NCI-H1048 (cell line): ENCODE data around the gene CD99L2.
"Not testable (repeated sequence)": the region's sequence is repeated elsewhere in the genome, so short reads cannot be mapped to it uniquely, and the experiment has no call there.

Source experiments
- DNase-seq: peaks from one replicate; lab custom pipeline; 2025; lab: John Stamatoyannopoulos, UW

CD99L2 gene

GRCh38 chrX:150896632-150897031, 1.8 kb downstream of the CD99L2 start:
- no peak for DNase-seq

DNA sequence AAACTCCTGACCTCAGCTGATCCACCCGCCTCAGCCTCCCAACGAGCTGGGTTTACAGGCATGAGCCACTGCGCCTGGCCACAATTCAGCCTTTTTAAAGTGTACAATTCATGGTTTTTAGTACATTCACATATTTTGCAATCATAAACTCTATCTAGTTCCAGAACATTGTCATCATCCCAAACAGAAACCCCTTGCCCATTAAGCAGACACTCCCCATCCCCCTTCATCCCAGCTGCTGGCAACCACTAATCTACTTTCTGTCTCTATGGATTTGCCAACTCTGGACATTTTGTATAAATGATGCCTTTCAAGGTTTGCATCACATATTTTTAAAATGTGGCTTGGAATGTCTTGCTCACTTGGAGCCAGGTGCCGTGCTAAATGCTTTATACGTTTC, 4.5 kb downstream of the CD99L2 start:
- no peak for DNase-seq

GRCh38 chrX:150889131-150889530, 9.3 kb downstream of the CD99L2 start:
- DNase-seq = no peak

- no peak for DNase-seq
Observed at GRCh38 chrX:150887906-150888465, 10.5 kb downstream of the CD99L2 start.

- DNase-seq = not testable (repeated sequence)
Observed at GRCh38 chrX:150887268-150887667, 11.2 kb downstream of the CD99L2 start.

- DNase-seq = no peak
Observed at GRCh38 chrX:150886381-150886780, 12.1 kb downstream of the CD99L2 start.

- no peak for DNase-seq
Observed at GRCh38 chrX:150880808-150881165, 17.7 kb downstream of the CD99L2 start.

DNA sequence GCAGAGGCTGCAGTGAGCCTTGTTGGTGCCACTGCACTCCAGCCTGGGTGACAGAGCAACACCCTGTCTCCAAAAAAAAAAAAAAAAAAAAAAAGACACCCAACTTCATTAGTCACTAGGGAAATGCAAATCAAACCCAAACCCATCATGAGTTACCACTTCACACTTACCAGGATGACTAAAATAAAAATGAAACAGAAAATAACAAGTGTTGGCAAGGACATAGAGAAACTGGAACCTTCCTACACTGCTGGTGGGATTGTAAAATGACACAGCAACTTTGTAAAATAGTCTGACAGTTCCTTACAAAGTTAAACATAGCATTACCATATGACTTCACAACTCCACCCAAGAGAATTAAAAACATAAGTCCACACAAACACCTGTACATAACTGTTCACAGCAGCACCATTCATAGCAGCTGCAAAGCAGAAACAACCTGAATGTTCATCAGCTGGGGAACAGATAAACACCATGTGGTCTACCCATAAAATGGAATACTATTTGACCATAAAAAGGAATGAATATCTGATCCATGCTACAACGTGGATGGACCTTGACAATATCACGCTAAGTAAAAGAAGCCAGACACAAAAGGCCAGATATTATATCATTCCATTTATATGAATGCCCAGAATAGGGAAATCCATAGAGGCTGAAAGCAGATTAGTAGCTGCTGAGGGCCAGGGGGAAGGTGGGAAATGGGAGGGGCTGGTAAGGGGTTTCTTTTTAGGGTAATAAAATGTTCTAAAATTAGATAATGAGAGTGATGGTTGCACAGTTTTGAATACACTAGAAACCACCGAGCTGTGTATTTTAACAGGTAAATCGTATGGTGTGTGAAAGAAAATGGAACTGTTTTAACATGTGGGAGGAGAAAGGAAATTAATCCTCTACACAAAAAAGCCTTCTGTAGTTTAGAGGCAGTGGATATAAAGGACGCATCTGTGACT, 18.3 kb downstream of the CD99L2 start:
- no peak for DNase-seq

- DNase-seq = not testable (repeated sequence)
Observed at GRCh38 chrX:150875621-150876020, 22.8 kb downstream of the CD99L2 start.

DNA sequence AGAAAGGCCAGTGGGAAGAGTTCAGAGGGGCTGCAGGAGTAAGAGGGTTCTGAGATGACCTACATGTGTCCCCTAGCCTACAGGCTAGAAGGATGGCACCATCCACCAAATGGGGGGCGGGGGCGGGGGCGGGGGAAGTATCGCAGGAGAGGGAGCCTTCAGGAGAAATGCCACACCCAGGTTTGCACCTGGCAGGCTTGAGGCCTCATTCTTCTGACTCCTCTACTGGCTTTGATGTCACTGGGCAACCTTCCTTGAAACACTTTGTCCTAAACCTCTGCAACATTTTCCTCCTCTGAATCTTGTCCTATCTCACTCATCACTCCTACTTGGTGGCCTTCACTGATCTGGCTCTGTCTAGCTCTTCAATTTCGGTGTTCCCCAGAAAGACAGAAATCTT, 24.0 kb downstream of the CD99L2 start:
- no peak for DNase-seq

DNA sequence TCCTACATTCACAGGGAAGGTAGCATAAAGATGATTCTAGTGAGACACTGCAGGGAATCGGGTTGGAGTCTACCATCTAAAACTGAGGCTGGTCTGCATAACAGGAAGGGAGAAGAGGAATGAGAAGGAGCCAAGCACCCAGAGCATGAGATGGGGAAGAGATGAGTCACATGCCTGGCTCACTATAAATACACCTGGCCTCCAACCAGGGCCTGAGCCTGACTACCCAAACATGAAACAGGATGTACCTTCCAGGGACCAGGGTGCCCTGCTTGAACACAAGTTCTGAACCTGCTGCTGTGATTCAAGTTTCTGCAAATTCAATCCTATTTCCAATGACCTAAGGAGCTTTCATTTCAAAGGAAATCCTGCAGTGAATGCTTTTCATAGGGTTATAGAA, 24.9 kb downstream of the CD99L2 start:
- no peak for DNase-seq

DNA sequence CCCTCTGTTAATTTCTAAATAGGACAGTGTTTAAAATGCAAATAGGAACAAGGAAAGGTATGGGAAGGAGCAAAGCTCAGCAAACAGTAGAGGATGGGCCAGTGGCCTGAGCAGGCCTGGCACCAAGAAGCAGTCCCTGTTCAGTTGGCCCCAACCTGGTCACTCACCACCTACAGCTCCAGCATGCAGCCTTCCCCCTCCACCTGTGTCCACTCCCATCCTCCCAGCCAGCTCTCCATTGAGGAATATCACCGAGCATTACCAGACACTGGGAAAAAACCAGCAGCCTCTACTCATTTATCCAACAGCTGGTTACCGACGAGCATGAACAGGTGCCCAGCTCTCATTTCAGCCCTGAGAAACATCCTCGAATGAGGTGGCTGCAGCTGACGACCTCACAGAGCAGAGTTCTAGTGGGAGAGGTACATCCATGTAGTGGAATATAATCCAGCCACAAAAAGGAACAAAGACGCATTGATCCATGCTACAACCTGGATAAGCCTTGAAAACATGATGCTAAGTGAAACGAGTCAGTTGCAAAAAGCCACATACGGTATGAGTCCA, 25.6 kb downstream of the CD99L2 start:
- DNase-seq = no peak

- no peak for DNase-seq
Observed at GRCh38 chrX:150871341-150871811, 27.1 kb downstream of the CD99L2 start.

DNA sequence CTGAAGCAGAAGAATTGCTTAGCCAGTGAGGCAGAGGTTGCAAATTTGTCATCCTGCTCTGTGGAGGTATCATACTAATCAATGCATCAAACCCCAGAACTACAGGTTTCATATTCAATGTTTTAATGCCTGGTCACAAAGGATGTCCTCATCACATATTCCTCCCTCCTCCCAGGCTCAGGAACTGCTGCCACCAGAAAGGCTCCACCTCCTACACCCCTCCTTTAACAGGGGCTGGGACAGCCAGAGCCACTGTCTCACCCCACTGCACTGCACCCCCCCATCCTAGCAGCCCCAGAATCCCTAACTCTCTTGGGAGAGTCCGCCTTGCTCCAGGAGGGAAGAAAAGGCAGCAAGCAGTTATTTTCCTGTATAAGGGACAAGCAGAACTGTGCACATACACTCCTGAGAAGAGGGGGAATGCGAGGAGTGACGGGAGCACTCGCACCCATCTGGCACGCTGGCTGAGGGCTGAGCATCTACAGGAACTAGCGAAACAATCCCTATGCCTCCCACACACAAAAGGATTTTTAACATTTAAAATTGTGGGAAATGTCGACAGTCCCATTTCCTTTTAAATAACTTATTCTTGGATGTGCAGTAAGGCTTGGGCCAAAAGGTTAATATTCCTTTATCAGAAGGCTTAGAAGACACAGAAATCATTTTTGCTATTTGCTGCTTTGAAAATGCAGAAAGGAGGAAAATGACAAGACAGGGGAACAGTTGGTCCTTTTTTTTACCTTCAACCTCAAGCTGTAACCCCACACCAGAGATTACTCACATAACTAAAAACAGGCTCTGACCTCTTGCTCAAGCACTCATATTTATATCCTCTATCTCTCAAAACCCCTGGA, 27.8 kb downstream of the CD99L2 start:
- no peak for DNase-seq

DNA sequence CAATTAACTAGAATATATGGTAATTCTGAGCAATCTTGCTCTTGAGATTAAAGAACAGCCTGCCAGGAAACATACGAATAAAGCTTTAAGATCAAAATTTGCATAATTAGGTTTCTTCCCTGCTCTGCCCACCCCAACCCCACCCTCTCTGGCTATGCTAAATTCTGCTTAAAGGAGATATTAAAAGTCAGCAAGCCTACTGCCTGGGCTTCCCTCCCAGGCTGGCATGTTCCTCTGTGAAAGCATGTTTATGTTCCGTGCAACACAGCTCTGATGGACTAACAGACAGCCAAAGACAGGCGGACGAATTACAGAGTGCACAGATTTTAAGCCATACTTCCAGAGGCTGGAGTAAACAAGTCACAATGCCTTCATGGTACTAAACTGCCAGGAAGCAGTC, 28.4 kb downstream of the CD99L2 start:
- no peak for DNase-seq

- DNase-seq = no peak
Observed at GRCh38 chrX:150869450-150869849, 29.0 kb downstream of the CD99L2 start.

DNA sequence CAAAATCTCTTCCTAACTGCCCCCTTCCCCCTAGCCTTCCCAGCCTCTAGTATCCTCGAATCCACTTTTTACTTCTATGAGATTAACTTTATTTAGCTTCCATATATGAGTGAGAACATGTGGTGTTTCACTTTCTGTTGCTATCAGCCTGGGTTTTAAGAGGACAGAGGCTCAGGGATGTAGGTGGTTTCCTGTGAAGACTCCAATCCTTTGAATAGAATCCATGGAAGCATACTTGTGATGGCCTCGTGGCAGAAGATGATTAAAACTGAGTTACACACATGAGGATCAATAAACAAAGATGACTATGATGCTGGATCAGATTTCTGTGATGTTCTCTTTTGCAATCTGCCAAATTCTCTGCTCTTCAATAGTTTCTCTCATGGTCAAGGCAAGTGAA, 29.8 kb downstream of the CD99L2 start:
- no peak for DNase-seq

GRCh38 chrX:150864127-150864526, 34.3 kb downstream of the CD99L2 start:
- DNase-seq = no peak

- no peak for DNase-seq
Observed at GRCh38 chrX:150863191-150863590, 35.3 kb downstream of the CD99L2 start.

DNA sequence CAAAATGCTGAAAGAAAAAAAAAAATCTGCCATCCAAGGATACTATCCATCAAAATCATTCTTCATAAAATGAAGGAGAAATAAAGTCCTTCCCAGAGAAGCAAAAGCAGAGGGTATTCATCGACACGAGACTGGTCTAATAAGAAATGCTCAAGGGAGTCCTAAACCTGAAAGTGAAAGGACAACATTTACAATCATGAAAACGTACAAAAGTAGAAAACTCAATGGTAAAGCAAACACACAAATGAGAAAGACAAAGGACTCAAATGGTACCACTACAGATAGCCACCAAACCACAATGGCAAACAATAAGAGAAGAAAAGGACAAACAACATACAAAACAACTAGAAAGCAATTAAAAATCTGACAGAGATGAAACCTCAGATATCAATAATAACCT, 41.0 kb downstream of the CD99L2 start:
- no peak for DNase-seq

DNA sequence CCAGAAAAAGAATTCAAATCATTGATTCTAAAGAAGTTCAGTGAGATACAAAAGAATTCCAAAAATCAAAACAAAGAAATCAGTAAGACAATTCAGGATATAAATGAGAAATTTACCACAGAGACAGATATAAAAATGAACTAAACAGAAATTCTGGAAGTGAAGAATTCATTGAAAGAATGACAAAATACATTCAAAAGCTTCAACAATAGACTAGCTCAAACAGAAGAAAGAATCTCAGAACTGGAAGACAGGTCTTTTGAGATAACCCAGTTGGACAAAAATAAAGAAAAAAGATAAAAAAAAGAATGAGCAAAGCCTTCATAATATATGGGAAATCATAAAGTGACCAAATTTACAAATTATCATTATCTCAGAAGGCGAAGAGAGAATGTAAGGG, 41.7 kb downstream of the CD99L2 start:
- no peak for DNase-seq

DNA sequence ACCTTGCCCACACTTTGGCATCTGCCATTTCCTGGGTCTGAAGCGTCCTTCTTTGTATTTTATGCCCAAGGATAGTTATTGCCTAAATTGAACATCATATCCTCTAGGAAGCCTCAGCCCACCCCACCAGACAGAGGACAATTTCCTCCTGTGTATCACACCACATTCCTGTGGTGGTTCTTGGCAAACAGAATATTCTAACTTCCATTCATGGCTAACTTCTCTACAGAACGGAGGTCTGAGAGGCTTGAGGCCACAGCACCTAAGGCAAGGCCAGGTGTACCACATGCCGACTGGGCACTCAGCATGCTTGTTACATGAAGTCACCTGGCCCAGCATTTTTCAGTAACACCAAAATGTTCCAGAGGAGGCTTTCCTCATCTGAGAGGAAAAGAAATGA, 42.4 kb downstream of the CD99L2 start:
- no peak for DNase-seq
